ENCODE results near the gene TUBB2B. TPM values are rescaled to one million over a fixed set of nuclear protein-coding genes. Genes with fewer than 3 reads are reported as not detected.
"Not testable (repeated sequence)": the region's sequence is repeated elsewhere in the genome, so short reads cannot be mapped to it uniquely, and the experiment has no call there.

TUBB2B gene
- total and polyA plus RNA-seq, 5 experiments from 2014 or later: 0.08 to 0.20 TPM; not detected in 3

GRCh38 chr6:3252861-3253596, 25.6 kb upstream of the TUBB2B start:
- POLR2A ChIA-PET: no interaction called here
- DNase-seq: no peak
- peaks cover 6 to 10% (median 8%) of the 10 kb centered on the region in 4 donors for H3K4me1 Mint-ChIP-seq
- peaks cover 0 to 1% (median 0%) of the 10 kb centered on the region in 9 donors for H3K9me3 Mint-ChIP-seq
- peaks cover 8 to 25% (median 24%) of the 10 kb centered on the region in 5 donors for H3K27me3 Mint-ChIP-seq
- no peak for ATAC-seq
- no peaks in the 10 kb centered on the region for H3K36me3 Mint-ChIP-seq
- peak overlapping the region in 1 of 10 donors; percentile 51 for H3K4me3 Mint-ChIP-seq
- H3K27ac Mint-ChIP-seq: no peak overlapping the region

- Mint-ChIP-seq H3K9me3 (peaks cover 0 to 1% (median 0%) of the 10 kb centered on the region in 9 donors), H3K27ac (peak overlapping the region in 3 of 10 donors; percentile 36 to 64 (median 46)), H3K36me3 (no peaks in the 10 kb centered on the region), H3K27me3 (peaks cover 11 to 30% (median 24%) of the 10 kb centered on the region in 5 donors), H3K4me1 (peaks cover 6 to 10% (median 8%) of the 10 kb centered on the region in 4 donors), H3K4me3 (no peak overlapping the region)
- no peak for ATAC-seq
- POLR2A ChIA-PET: interaction anchor here (1.1 to 1.6 kb wide), 2 partner anchors 93 to 95 kb away, joined by 3 to 9 read pairs; partner anchors contain the start of gene TUBB2A
- no peak for DNase-seq
Measured at GRCh38 chr6:3252369-3252768, 24.9 kb upstream of the TUBB2B start.

GRCh38 chr6:3251462-3252314, 24.2 kb upstream of the TUBB2B start:
- Mint-ChIP-seq H3K27ac (peak overlapping the region in 3 of 10 donors; percentile 12 to 76 (median 36)), H3K4me3 (peak overlapping the region in 5 of 10 donors; percentile 19 to 68 (median 54)), H3K27me3 (peaks cover 11 to 31% (median 19%) of the 10 kb centered on the region in 5 donors), H3K4me1 (peaks cover 6 to 10% (median 7%) of the 10 kb centered on the region in 4 donors), H3K9me3 (peaks cover 0 to 1% (median 0%) of the 10 kb centered on the region in 9 donors), H3K36me3 (no peaks in the 10 kb centered on the region)
- POLR2A ChIA-PET: interaction anchor here (1.1 to 1.6 kb wide), 2 partner anchors 92 to 94 kb away, joined by 3 to 9 read pairs; partner anchors contain the start of gene TUBB2A
- DNase-seq (peak; percentile 63 to 86 (median 78)), ATAC-seq (peak; percentile 95 to 99)

- POLR2A ChIA-PET: no interaction called here
- H3K36me3 Mint-ChIP-seq: no peaks in the 10 kb centered on the region
- peak overlapping the region in 1 of 10 donors; percentile 54 for H3K27ac Mint-ChIP-seq
- peaks cover 6 to 10% (median 7%) of the 10 kb centered on the region in 4 donors for H3K4me1 Mint-ChIP-seq
- ATAC-seq (no peak), DNase-seq (no peak)
- H3K9me3 Mint-ChIP-seq: peaks cover 0 to 1% (median 0%) of the 10 kb centered on the region in 9 donors
- peaks cover 13 to 38% (median 27%) of the 10 kb centered on the region in 5 donors for H3K27me3 Mint-ChIP-seq
- H3K4me3 Mint-ChIP-seq: no peak overlapping the region
Measured at GRCh38 chr6:3250231-3250675, 22.8 kb upstream of the TUBB2B start.

GRCh38 chr6:3249821-3250220, 22.4 kb upstream of the TUBB2B start:
- POLR2A ChIA-PET: interaction anchor here (1.1 kb wide), 1 partner anchor 123 kb away, joined by 3 read pairs; no protein-coding TSS in a partner anchor
- Mint-ChIP-seq H3K4me1 (peaks cover 6 to 10% (median 7%) of the 10 kb centered on the region in 4 donors), H3K27me3 (peaks cover 13 to 40% (median 27%) of the 10 kb centered on the region in 5 donors), H3K9me3 (peaks cover 0 to 1% (median 0%) of the 10 kb centered on the region in 9 donors), H3K27ac (no peak overlapping the region), H3K4me3 (no peak overlapping the region), H3K36me3 (no peaks in the 10 kb centered on the region)
- ATAC-seq (no peak), DNase-seq (no peak)

GRCh38 chr6:3247255-3248146, 20.0 kb upstream of the TUBB2B start:
- no peak overlapping the region for H3K4me3 Mint-ChIP-seq
- H3K36me3 Mint-ChIP-seq: no peaks in the 10 kb centered on the region
- POLR2A ChIA-PET: no interaction called here
- no peaks in the 10 kb centered on the region for H3K9me3 Mint-ChIP-seq
- DNase-seq: no peak
- H3K27ac Mint-ChIP-seq: no peak overlapping the region
- peaks cover 6 to 10% (median 7%) of the 10 kb centered on the region in 4 donors for H3K4me1 Mint-ChIP-seq
- no peak for ATAC-seq
- H3K27me3 Mint-ChIP-seq: peaks cover 23 to 53% (median 42%) of the 10 kb centered on the region in 5 donors

GRCh38 chr6:3245216-3245615, 17.8 kb upstream of the TUBB2B start:
- H3K27me3 Mint-ChIP-seq: peaks cover 15 to 52% (median 42%) of the 10 kb centered on the region in 5 donors
- POLR2A ChIA-PET: no interaction called here
- H3K9me3 Mint-ChIP-seq: no peaks in the 10 kb centered on the region

GRCh38 chr6:3244832-3245161, 17.3 kb upstream of the TUBB2B start:
- H3K27me3 Mint-ChIP-seq: peaks cover 14 to 52% (median 40%) of the 10 kb centered on the region in 5 donors
- not testable (repeated sequence) for ATAC-seq, H3K9me3 Mint-ChIP-seq, H3K27ac Mint-ChIP-seq, H3K4me3 Mint-ChIP-seq, H3K36me3 Mint-ChIP-seq, H3K4me1 Mint-ChIP-seq, DNase-seq
- POLR2A ChIA-PET: interaction anchor here (0.5 kb wide), 1 partner anchor 30 kb away, joined by 6 read pairs; no protein-coding TSS in a partner anchor

More at GRCh38 chr6:3245216-3245615, 17.8 kb upstream of the TUBB2B start:
- no peak for DNase-seq
- ATAC-seq: no peak
- no peak overlapping the region for H3K4me3 Mint-ChIP-seq
- H3K36me3 Mint-ChIP-seq: no peaks in the 10 kb centered on the region
- no peak overlapping the region for H3K27ac Mint-ChIP-seq
- no peaks in the 10 kb centered on the region for H3K4me1 Mint-ChIP-seq

- DNase-seq (no peak), ATAC-seq (no peak)
- Mint-ChIP-seq H3K36me3 (no peaks in the 10 kb centered on the region), H3K27ac (peak overlapping the region in 1 of 10 donors; percentile 2), H3K9me3 (no peaks in the 10 kb centered on the region), H3K4me1 (no peaks in the 10 kb centered on the region), H3K4me3 (no peak overlapping the region), H3K27me3 (peaks cover 11 to 52% (median 35%) of the 10 kb centered on the region in 5 donors)
- POLR2A ChIA-PET: interaction anchor here (0.5 kb wide), 1 partner anchor 29 kb away, joined by 6 read pairs; no protein-coding TSS in a partner anchor
Measured at GRCh38 chr6:3244003-3244831, 16.8 kb upstream of the TUBB2B start.

GRCh38 chr6:3242768-3243167, 15.3 kb upstream of the TUBB2B start:
- POLR2A ChIA-PET: no interaction called here
- Mint-ChIP-seq H3K4me3 (no peak overlapping the region), H3K36me3 (no peaks in the 10 kb centered on the region), H3K27ac (no peak overlapping the region), H3K4me1 (peaks cover 0 to under 1% (median 0%) of the 10 kb centered on the region in 4 donors), H3K27me3 (peaks cover 16 to 64% (median 30%) of the 10 kb centered on the region in 5 donors), H3K9me3 (no peaks in the 10 kb centered on the region)
- DNase-seq (no peak), ATAC-seq (no peak)

- peaks cover 16 to 74% (median 33%) of the 10 kb centered on the region in 5 donors for H3K27me3 Mint-ChIP-seq
- DNase-seq, POLR2A ChIA-PET, H3K9me3 Mint-ChIP-seq, H3K36me3 Mint-ChIP-seq, H3K27ac Mint-ChIP-seq, H3K4me3 Mint-ChIP-seq, ATAC-seq, H3K4me1 Mint-ChIP-seq: not testable (repeated sequence)
Measured at GRCh38 chr6:3241745-3242144, 14.3 kb upstream of the TUBB2B start.

Measured in naive thymus-derived CD8-positive, alpha-beta T cell (primary cell).